Keratinocyte (primary cell): ENCODE results near the gene LCK. TPM values are rescaled to one million over a fixed set of nuclear protein-coding genes. Genes with fewer than 3 reads are reported as not detected.

Experiments used
- DNase-seq: peaks from one replicate; pipeline ENCODE4 v3.0.0-alpha.2; 2011; ENCODE audit warnings: low read depth, missing footprints, low spot score
- FAIRE-seq: peaks from 2 replicates; lab custom pipeline; 2011; peaks lifted over from hg19 to GRCh38; lab: Jason Lieb, UNC
- H2AFZ ChIP-seq: 2 replicates; pipeline ENCODE4 v1.6.0; 2012; ENCODE audit warnings: low read length, control low read depth, inconsistent platforms; ENCODE audit not compliant: control insufficient read depth
- H3K27ac ChIP-seq: 2 replicates; pipeline ENCODE4 v1.5.1; 2011; ENCODE audit warnings: low read length; ENCODE audit not compliant: control insufficient read depth, insufficient read depth
- H3K27me3 ChIP-seq: 3 replicates; pipeline ENCODE4 v1.6.0; 2011; ENCODE audit warnings: low read length; ENCODE audit not compliant: control insufficient read depth, insufficient read depth; ENCODE audit errors: extremely low read depth
- H3K36me3 ChIP-seq, 2 experiments: 2 replicates in 1 of 2; 3 replicates in 1 of 2; pipeline ENCODE4 v1.5.1; 2011; ENCODE audit warnings: low read length in 2 of 2, mild to moderate bottlenecking in 1 of 2; ENCODE audit not compliant: control insufficient read depth in 2 of 2, insufficient read depth in 2 of 2; ENCODE audit errors: extremely low read depth in 1 of 2
- H3K4me1 ChIP-seq: 3 replicates; pipeline ENCODE4 v1.5.1; 2011; ENCODE audit warnings: low read length; ENCODE audit not compliant: control insufficient read depth, insufficient read depth; ENCODE audit errors: extremely low read depth
- H3K4me2 ChIP-seq: 3 replicates; pipeline ENCODE4 v1.6.0; 2011; ENCODE audit warnings: low read depth, low read length; ENCODE audit not compliant: control insufficient read depth, insufficient read depth; ENCODE audit errors: extremely low read depth
- H3K4me3 ChIP-seq, 3 experiments: fragments of 200-600 bp in 1 of 3; sonication (generic) in 1 of 3; 2 replicates in 2 of 3; 3 replicates in 1 of 3; pipeline ENCODE4 v1.5.1; 2011 to 2016; ENCODE audit warnings: low read length in 3 of 3, mild to moderate bottlenecking in 3 of 3, control low read depth in 2 of 3, inconsistent platforms in 1 of 3, low read depth in 1 of 3, mixed read lengths in 1 of 3, mixed run types in 1 of 3, moderate library complexity in 1 of 3; ENCODE audit not compliant: control insufficient read depth in 2 of 3, insufficient read depth in 2 of 3; ENCODE audit errors: extremely low read depth in 1 of 3
- H3K79me2 ChIP-seq: 2 replicates; pipeline ENCODE4 v1.6.0; 2012; ENCODE audit warnings: low read length; ENCODE audit not compliant: control insufficient read depth, insufficient read depth
- H3K9ac ChIP-seq: 3 replicates; pipeline ENCODE4 v1.6.0; 2011; ENCODE audit warnings: low read length; ENCODE audit not compliant: control insufficient read depth, insufficient read depth; ENCODE audit errors: extremely low read depth
- H3K9me1 ChIP-seq: 3 replicates; pipeline ENCODE4 v1.6.0; 2011; ENCODE audit warnings: low read length; ENCODE audit not compliant: control insufficient read depth, insufficient read depth; ENCODE audit errors: extremely low read depth
- H3K9me3 ChIP-seq: 2 replicates; pipeline ENCODE4 v1.5.1; 2012; ENCODE audit warnings: low read depth, low read length; ENCODE audit not compliant: control insufficient read depth
- H4K20me1 ChIP-seq: 3 replicates; pipeline ENCODE4 v1.6.0; 2011; ENCODE audit warnings: low read length; ENCODE audit not compliant: control insufficient read depth, insufficient read depth; ENCODE audit errors: extremely low read depth
- EZH2 ChIP-seq: IDR thresholded peaks from one replicate; pipeline ENCODE4 v1.6.1; 2012; ENCODE audit warnings: inconsistent platforms, mild to moderate bottlenecking, low read length, moderate library complexity
- dilution Hi-C: fragments of 300-500 bp; cut with MboI; formaldehyde crosslinking; loops from one replicate; pipeline ENCODE4 v1.7.0; 2020; ENCODE audit warnings: low sequenced_read_pairs; ENCODE audit not compliant: extremely low pct_ligation_motif_present
- polyA plus RNA-seq, 5 experiments: library from polyadenylated mRNA; depleted of rRNA in 3 of 5; stranded (reverse) in 3 of 5; stranded (forward) in 1 of 5; unstranded in 1 of 5; fragments of >200 nt; gene quantifications; 1 replicate in 1 of 5; 2 replicates in 3 of 5; 3 replicates in 1 of 5; pipeline versions ENCODE4 v1.2.1 to v1.2.3, GENCODE V29; 2011 to 2012; ENCODE audit warnings: missing spikeins in 2 of 5, low read depth in 1 of 5, low replicate concordance in 1 of 5
- TF ChIP-seq, protein P1 (sequence below), 3 experiments: IDR thresholded peaks in 1 of 3; conservative IDR thresholded peaks in 1 of 3; optimal IDR thresholded peaks in 1 of 3; 2 replicates in 2 of 3; 3 replicates in 1 of 3; pipeline versions ENCODE3 to v1.5.1; 2011; ENCODE audit warnings: low read length in 3 of 3, mild to moderate bottlenecking in 3 of 3, moderate library complexity in 2 of 3, control low read depth in 1 of 3, inconsistent platforms in 1 of 3; ENCODE audit not compliant: insufficient read depth in 2 of 3; ENCODE audit errors: extremely low read depth in 1 of 3

LCK gene
- polyA plus RNA-seq, 1 donor (not counting 4 experiments of a cell fraction or from before 2014, with no cell fraction given), result 0.16 TPM

GRCh38 chr1:32216566-32216965 lies 34.5 kb upstream of the LCK start:
- Histone ChIP-seq H3K9me1 (no peaks in the 10 kb centered on the region), H3K4me2 (no peak overlapping the region), H2AFZ (no peak overlapping the region), H3K9me3 (no peaks in the 10 kb centered on the region), H3K4me1 (peaks cover 28% of the 10 kb centered on the region), H3K4me3 (no peak overlapping the region), H4K20me1 (no peaks in the 10 kb centered on the region), H3K27me3 (no peaks in the 10 kb centered on the region), H3K9ac (no peak overlapping the region), H3K79me2 (peaks cover 11% of the 10 kb centered on the region), H3K36me3 (peaks cover 19 to 34% of the 10 kb centered on the region in 2 experiments), H3K27ac (peak overlapping the region; percentile 76)
- FAIRE-seq, result no peak
- TF ChIP-seq, protein P1, sequence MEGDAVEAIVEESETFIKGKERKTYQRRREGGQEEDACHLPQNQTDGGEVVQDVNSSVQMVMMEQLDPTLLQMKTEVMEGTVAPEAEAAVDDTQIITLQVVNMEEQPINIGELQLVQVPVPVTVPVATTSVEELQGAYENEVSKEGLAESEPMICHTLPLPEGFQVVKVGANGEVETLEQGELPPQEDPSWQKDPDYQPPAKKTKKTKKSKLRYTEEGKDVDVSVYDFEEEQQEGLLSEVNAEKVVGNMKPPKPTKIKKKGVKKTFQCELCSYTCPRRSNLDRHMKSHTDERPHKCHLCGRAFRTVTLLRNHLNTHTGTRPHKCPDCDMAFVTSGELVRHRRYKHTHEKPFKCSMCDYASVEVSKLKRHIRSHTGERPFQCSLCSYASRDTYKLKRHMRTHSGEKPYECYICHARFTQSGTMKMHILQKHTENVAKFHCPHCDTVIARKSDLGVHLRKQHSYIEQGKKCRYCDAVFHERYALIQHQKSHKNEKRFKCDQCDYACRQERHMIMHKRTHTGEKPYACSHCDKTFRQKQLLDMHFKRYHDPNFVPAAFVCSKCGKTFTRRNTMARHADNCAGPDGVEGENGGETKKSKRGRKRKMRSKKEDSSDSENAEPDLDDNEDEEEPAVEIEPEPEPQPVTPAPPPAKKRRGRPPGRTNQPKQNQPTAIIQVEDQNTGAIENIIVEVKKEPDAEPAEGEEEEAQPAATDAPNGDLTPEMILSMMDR (optimal IDR thresholded peaks at IDR 0.05 in 1 of 3, IDR thresholded peaks at IDR 0.05 in 1 of 3, conservative IDR thresholded peaks at IDR 0.05 in 1 of 3; ENCODE audit: extremely low read depth in 1 of 3, insufficient read depth in 2 of 3, low read length in 3 of 3), result no peak
- TF ChIP-seq EZH2, result no peak
- no peak for DNase-seq
- dilution Hi-C loops, result no loop called here

- DNase-seq, result no peak
- no peak for FAIRE-seq
- Histone ChIP-seq H4K20me1 (no peaks in the 10 kb centered on the region), H3K27ac (no peak overlapping the region), H3K27me3 (no peaks in the 10 kb centered on the region), H3K4me2 (no peak overlapping the region), H3K9ac (no peak overlapping the region), H3K4me1 (peaks cover 39% of the 10 kb centered on the region), H3K79me2 (peaks cover 30% of the 10 kb centered on the region), H3K9me1 (no peaks in the 10 kb centered on the region), H2AFZ (no peak overlapping the region), H3K9me3 (no peaks in the 10 kb centered on the region), H3K4me3 (no peak overlapping the region), H3K36me3 (peaks cover 15 to 40% of the 10 kb centered on the region in 2 experiments)
- TF ChIP-seq EZH2, result no peak
- TF ChIP-seq, protein P1 (optimal IDR thresholded peaks at IDR 0.05 in 1 of 3, IDR thresholded peaks at IDR 0.05 in 1 of 3, conservative IDR thresholded peaks at IDR 0.05 in 1 of 3; ENCODE audit: extremely low read depth in 1 of 3, insufficient read depth in 2 of 3, low read length in 3 of 3), result no peak
- dilution Hi-C loops, result no loop called here
These were observed 32.0 kb upstream of the LCK start for GRCh38 chr1:32219022-32219421.
